GM21528 (cell line): ENCODE results near the gene EMC10.

Experiments used
- ATAC-seq: cut with Tn5 transposase; IDR thresholded peaks from one replicate; pipeline ENCODE4 v1.9.1; 2021; ENCODE audit warnings: mild to moderate bottlenecking, moderate library complexity; ENCODE audit not compliant: unreplicated experiment, low FRiP score

The EMC10 gene

GRCh38 chr19:50495020-50495531 lies 18.8 kb downstream of the EMC10 start:
- ATAC-seq, result no peak

GRCh38 chr19:50496189-50497021 lies 20.1 kb downstream of the EMC10 start:
- no peak for ATAC-seq

- ATAC-seq, result no peak
These were observed 20.7 kb downstream of the EMC10 start for GRCh38 chr19:50497022-50497405.

- ATAC-seq, result no peak
These were observed 22.1 kb downstream of the EMC10 start for GRCh38 chr19:50498219-50499056.

- no peak for ATAC-seq
These were observed 23.9 kb downstream of the EMC10 start for GRCh38 chr19:50500060-50500752.

GRCh38 chr19:50500753-50501151 lies 24.4 kb downstream of the EMC10 start:
- no peak for ATAC-seq

- ATAC-seq, result no peak
These were observed 24.9 kb downstream of the EMC10 start for GRCh38 chr19:50501186-50501567.

GRCh38 chr19:50501568-50502475 lies 25.5 kb downstream of the EMC10 start:
- no peak for ATAC-seq

GRCh38 chr19:50505856-50506611 lies 29.7 kb downstream of the EMC10 start:
- ATAC-seq, result no peak

- no peak for ATAC-seq
These were observed 30.4 kb downstream of the EMC10 start for GRCh38 chr19:50506700-50507099.

- no peak for ATAC-seq
These were observed 31.1 kb downstream of the EMC10 start for GRCh38 chr19:50507376-50507775.

- no peak for ATAC-seq
These were observed 32.5 kb downstream of the EMC10 start for GRCh38 chr19:50508843-50509190.

- no peak for ATAC-seq
These were observed 33.1 kb downstream of the EMC10 start for GRCh38 chr19:50509366-50509765.

- ATAC-seq, result no peak
These were observed 33.9 kb downstream of the EMC10 start for GRCh38 chr19:50510121-50510670.

GRCh38 chr19:50510700-50511068 lies 34.4 kb downstream of the EMC10 start:
- no peak for ATAC-seq

- peak; percentile 71 for ATAC-seq
These were observed 34.9 kb downstream of the EMC10 start, which contains the start of gene JOSD2 for GRCh38 chr19:50511069-50511822. Gene JOSD2 (minus strand): TSS chr19:50511191. CDS start chr19:50510431, 760 bp downstream.

- no peak for ATAC-seq
These were observed 36.0 kb downstream of the EMC10 start for GRCh38 chr19:50512112-50512998.
